Erythroblast (primary cell): ENCODE measurements around the gene SLC24A1.

Source experiments
- GATA1 ChIP-seq: IDR thresholded peaks from 2 replicates; pipeline ENCODE4 v1.6.1; 2011; ENCODE audit warnings: low read depth, mild to moderate bottlenecking, control low read depth, low read length, moderate library complexity
- POLR2A ChIP-seq: IDR thresholded peaks from 2 replicates; pipeline ENCODE4 v1.6.1; 2011; ENCODE audit warnings: mild to moderate bottlenecking, low read length

GRCh38 chr15:65610871-65611718, 10.6 kb upstream of the SLC24A1 start, which contains the start of gene INTS14:
- TF ChIP-seq POLR2A (peak; percentile 93), GATA1 (no peak)
